IPS DF 4.7 (cell line): ENCODE measurements around the gene METTL27.
"Not testable (repeated sequence)": the region's sequence is repeated elsewhere in the genome, so short reads cannot be mapped to it uniquely, and the experiment has no call there.

Experiments used
- DNase-seq: peaks from one replicate; pipeline ENCODE4 v3.0.0-alpha.2; 2013; ENCODE audit warnings: low spot score; ENCODE audit errors: extremely low read depth

METTL27 gene

DNA sequence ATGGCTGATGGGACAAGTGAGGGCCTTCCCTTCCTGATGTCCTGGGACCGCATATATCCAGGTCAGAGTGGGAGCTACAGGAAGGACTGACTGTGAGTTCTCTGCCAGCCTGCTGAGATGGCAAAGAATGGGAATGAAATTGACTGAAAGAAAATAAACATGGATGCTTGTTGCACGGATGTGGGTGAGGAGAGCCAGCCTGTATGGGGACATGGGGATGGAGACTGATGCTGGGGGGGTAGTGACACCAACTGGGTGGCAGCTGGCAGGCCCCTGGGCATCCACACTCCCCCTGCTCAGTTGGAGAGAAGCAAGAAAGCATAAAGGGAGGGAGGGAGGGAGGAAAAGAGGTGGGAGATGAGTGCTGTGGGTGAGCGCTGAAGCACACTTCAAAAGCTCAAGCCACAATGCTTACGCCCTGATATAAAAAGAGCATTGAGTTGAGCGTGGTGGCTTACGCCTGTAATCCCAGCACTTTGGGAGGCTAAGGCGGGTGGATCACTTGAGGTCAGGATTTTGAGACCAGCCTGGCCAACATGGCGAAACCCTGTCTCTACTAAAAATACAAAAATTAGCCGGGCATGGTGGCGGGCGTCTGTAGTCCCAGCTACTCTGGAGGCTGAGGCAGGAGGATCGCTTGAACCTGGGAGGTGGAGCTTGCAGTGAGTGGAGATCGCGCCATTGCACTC, 20.6 kb downstream of the METTL27 start:
- DNase-seq = not testable (repeated sequence)

DNA sequence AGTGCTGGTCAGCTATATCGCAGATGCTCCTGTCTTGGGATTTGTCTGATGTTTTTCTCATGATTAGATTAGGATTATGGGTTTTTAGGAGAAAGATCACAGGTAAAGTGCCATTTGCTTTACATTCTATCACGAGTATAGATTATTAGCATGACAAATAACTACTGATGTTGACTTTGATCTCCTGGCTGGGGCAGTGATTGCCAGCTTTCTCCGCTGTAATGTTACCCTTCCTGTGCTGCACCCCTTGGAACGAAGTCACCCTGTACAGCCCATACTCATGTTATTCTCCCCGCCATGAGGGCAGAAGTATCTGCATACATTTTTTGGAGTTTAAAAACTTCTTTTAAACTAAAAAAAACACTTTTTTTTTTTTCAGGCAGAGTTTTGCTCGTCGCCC, 22.3 kb downstream of the METTL27 start:
- no peak for DNase-seq

DNA sequence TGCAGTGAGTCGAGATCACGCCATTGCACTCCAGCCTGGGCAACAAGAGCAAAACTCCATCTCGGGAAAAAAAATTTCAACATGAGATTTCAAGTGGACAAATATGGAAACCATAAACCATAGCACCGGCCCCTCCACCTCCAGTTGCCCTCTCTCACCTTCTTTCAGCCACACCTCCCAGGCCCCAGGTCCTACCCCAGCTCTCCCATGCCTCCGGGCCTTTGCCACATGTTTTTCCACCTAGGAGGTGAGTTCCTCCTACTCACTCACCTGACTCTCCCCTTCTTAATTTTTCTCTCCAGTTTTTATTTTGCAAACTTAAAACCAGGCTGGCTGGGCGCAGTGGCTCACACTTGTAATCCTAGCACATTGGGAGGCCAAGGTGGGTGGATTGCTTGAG, 25.2 kb downstream of the METTL27 start:
- DNase-seq = no peak

DNA sequence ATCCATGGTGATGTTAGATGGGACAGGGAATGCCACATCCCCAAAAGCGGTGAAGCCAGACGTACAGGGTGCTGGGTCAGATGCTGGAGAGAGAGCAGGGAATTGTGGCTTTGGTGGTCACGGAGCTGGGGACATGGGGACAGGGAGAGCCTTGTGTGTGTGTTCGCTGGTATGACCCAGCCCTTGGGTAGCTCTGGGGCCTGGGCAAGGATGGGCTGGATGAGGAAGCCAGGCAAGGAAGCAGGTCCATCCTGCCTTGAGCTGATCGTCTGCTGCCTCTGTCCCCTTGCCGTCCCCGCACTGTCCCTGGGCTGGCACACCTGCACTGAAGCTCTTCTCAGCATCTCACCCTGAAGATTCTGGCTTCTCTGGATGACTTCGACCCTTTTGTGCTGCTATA, 26.9 kb downstream of the METTL27 start:
- no peak for DNase-seq

DNA sequence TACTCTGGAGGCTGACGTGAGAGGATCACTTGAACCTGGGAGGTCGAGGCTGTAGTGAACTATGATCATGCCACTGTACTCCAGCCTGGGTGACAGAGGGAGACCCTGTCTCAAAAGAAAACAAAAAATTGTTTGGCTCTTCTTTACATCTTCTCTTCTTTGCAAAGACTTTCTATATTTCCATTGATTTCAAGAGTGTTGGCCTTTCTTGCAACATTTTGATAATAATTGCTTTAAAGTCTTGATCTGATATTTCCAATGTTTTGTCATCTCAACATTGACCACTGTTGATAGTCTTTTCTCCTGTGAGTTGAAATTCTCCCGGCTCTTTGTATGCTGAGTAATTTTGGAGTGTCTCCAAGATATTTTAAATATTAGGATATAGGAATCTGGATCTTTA, 29.3 kb downstream of the METTL27 start:
- no peak for DNase-seq

DNA sequence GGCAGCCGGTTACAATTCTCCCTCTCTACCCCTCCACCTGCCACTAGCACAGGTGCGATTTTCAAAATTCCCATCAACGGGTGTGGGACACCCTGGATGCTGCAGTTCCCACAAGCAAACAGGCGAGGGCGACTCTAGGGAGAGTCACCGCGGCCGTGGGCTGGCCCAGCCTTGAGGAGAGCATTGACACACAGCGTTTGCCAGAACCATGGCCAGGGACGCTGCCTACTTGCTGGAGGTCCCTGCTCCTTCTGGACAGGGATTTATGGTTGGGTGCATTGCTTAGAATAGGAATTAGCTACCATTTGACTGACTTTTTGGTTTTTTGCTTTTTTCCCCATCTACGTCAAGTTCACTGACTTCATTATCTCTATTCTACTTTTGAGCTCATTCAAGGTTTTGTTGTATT, 30.6 kb downstream of the METTL27 start:
- no peak for DNase-seq

DNA sequence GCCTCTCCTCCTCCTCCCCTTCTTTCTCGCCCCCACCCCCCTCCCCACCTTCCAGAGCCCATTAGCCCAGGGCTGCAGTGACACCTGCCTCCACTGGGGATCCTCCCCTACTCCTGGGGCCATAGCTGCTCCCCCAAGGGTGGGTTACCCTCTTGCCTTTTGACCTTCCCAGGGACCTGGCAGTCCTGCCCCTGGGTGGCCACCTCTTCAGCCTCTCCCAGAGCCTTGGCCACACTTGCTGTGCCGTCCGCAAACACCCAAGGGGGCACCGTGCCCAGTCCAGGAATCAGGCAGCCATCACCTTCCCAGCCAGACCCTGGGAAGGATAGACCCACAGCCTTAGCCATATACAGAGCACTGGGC, 31.3 kb downstream of the METTL27 start:
- DNase-seq = no peak

DNA sequence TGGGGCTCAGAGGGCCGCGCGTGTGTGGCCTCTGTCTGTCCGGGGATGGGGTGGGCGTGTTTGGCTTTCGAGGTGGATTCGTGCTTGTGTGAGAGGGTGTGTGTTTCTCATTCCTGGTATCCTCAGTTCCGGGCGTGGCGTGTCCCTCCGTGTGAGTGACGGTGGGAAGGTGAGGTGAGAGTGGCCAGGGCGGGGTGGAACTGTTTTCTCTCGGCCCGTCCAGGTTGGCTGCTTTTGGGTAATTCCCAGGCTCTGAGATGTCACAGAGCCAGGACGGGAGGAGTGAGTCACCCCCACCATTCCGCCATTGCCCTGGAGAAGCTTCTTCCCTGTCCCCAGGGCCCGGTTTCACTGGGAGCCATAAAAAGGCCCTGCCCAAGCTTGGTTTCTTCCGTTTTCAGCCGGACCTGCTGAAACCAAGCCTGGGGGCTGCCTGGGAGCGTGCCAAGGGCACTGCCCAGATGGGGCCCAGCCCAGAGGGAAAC, 32.8 kb downstream of the METTL27 start:
- DNase-seq = no peak

DNA sequence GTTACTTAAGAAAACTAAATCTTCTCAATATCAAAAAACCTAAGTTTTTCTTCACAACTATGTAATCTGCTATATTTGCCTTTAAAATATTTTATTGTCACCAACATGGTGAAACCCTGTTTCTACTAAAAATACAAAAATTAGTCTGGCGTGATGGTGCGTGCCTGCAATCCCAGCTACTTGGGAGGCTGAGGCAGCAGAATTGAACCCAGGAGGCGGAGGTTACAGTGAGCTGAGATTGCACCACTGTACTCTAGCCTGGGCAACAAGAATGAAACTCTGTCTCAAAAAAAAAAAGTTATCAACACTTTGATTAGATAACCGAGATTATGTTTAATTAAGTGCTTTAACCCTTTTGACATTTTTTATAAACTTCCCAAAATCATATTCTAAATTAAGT, 39.9 kb downstream of the METTL27 start:
- no peak for DNase-seq

DNA sequence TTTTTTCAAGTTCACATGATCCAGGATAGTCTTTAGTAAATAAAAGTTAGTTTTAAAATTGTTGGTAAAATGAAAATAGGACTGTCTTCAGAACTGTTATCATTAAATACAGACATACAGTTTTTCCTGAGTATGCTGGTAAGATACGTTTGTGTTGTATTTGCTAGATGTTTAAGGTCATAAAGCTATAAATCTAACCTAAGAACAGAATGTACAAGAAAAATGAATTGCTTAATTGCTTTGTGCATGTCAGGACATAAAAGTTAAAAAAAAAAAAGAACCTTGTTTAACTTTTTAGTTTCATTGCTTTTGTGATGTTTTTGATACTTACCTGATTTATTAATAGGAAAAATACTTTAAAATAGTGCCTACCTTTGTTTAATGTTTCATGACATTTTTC, 40.7 kb downstream of the METTL27 start:
- DNase-seq = no peak

DNA sequence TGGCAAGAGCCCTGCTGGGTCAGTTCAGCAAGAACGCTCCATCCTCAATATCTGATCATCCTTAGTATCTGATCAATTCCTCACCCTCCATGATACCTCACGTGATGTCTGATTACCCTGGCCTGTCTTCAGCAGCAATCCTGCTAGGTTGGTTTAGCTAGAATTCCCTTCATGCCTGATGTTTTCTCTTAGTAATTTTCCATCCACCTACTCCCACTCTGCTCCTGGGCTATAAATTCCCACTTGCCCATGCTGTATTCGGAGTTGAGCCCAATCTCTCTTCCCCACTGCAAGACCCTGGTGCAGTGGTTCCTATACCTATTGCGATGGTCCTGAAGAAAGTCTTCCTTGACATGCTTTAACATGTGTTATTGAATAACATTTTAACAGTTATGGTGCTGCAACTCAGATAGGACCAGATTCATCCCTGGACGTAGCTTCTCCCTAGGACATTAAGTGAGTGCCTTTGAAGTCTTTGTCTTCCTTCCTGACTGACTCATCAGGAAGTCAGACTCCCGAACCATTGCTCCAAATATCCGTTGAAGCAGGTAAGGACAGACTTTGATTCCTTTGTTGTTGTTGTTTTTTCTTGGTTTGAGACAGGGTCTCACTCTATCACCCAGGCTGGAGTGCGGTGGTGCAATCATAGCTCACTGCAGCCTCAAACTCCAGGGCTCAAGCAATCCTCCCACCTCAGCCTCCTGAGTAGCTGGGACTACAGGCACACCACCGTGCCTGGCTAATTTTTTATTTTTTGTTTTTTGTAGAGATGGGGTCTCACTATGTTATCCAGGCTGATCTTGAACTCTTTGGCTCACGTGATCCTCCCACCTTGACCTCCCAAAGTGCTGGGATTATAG, 42.8 kb downstream of the METTL27 start:
- DNase-seq = no peak

DNA sequence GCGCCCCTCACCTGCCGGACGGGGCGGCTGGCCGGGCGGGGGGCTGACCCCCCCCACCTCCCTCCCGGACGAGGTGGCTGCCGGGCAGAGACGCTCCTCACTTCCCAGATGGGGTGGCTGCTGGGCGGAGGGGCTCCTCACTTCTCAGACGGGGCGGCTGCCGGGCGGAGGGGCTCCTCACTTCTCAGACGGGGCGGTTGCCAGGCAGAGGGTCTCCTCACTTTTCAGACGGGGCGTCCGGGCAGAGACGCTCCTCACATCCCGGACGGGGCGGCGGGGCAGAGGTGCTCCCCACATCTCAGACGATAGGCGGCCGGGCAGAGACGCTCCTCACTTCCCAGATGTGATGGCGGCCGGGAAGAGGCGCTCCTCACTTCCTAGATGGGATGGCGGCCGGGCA, 45.1 kb downstream of the METTL27 start:
- DNase-seq = not testable (repeated sequence)

DNA sequence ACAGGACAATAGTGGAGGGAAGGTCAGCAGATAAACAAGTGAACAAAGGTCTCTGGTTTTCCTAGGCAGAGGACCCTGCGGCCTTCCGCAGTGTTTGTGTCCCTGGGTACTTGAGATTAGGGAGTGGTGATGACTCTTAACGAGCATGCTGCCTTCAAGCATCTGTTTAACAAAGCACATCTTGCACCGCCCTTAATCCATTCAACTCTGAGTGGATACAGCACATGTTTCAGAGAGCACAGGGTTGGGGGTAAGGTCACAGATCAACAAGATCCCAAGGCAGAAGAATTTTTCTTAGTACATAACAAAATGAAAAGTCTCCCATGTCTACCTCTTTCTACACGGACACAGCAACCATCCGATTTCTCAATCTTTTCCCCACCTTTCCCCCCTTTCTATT, 45.7 kb downstream of the METTL27 start:
- DNase-seq = not testable (repeated sequence)

DNA sequence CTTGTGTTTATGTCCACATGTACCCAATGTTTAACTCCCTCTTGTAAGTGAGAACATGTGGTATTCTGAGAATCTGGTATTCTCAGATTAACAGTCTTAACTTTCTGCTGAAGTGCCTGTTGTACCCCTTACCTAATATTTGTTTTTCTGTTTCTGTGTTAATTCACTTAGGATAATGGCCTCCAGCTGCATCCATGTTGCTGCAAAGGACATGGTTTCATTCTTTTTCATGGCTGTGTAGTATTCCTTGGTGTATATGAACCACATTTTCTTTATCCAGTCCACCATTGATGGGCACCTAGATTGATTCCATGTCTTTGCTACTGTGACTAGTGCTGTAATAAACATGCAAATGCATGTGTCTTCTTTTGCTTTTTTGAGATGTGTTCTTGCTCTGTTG, 47.1 kb downstream of the METTL27 start:
- DNase-seq = not testable (repeated sequence)

DNA sequence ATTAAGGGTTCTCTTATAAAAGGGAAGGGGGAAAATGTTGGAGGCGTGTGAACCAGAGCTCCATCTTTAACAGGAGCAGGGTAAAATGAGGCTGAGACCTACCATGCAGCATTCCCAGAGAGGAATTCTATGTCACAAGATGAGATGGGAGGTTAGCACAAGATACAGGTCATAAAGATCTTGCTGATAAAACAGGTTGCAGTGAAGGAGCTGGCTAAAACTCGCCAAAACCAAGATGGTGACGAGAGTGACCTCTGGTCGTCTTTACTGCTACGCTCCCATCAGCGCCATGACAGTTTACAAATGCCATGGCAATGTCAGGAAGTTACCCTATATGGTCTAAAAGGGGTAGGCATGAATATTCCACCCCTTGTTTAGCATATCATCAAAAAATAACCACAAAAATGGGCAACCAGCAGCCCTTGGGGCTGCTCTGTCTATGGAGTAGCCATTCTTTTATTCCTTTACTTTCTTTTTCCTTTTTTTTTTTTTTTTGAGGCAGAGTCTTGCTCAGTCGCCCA, 51.1 kb downstream of the METTL27 start:
- DNase-seq = not testable (repeated sequence)

DNA sequence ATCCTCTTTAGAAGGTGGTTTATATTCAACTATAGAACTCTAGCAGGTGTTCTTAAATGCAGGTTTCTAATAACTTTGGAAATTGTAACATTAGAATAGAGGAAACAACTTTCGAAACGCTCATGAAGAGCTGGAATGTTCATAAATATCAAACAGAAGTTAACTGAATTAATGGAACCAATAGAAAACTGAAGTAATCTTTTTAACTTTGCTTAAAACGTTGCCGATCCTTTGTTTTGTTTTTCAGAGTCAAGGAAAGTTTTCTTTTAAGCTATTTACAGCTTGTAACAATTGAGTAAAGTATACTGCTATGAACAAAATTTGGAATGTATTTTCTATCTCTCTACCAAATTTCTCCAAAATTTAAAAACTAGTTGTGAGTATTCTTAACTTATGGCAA, 53.3 kb downstream of the METTL27 start:
- DNase-seq = no peak

DNA sequence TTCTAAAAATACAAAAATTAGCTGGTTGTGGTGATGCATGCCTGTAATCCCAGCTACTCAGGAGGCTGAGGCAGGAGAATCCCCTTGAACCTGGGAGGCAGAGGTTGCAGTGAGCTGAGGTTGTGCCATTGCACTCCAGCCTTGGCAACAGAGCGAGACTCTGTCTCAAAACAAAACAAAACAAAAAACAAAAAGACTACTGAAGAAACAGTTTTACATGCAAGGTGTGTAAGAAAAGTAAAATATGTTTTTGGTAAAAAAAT, 54.6 kb downstream of the METTL27 start:
- DNase-seq = not testable (repeated sequence)

DNA sequence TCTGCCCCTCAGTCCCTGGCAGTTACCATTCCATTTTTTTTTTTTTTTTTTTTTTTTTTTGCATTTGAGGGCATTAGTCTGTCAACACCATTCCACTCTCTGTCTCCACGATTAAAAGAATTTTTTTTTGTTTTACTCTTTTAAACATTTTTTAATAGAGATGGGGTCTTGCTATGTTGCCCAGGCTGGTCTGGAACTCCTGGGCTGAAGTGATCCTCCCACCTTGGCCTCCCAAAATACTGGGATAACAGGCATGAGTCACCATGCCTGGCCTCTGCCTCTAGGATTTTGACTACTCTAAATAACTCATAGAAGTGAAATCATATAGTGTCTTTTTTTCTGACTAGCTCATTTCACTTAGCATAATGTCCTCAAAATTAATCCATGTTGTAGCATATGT, 55.7 kb downstream of the METTL27 start:
- DNase-seq = no peak
